Measurements from ENCODE around the gene ARL10.

Gene ARL10

GRCh38 chr5:176382721-176383120 is 17.4 kb downstream of the ARL10 start:
- H3K27ac ChIP-seq (ENCODE audit: low read depth, low read length), result no peak overlapping the region
- no peaks in the 10 kb centered on the region for H3K79me2 ChIP-seq (ENCODE audit: control insufficient read depth, insufficient read depth, low read length, poor library complexity)
- no peak overlapping the region for H4K8ac ChIP-seq (ENCODE audit: low read depth, low read length)
- H2AFZ ChIP-seq (ENCODE audit: insufficient read depth, low read length, poor library complexity), result no peak overlapping the region
- no peak overlapping the region for H3K4ac ChIP-seq (ENCODE audit: low read depth, low read length)
- H4K91ac ChIP-seq (ENCODE audit: low read depth, low read length), result no peak overlapping the region
- H3K4me1 ChIP-seq (ENCODE audit: control insufficient read depth in 1 of 2, insufficient read depth in 2 of 2, low read length in 2 of 2), result peaks cover 0 to 5% of the 10 kb centered on the region in 2 experiments
- no peak overlapping the region for H2AK5ac ChIP-seq (ENCODE audit: low read length)
- H3K4me3 ChIP-seq (ENCODE audit: low read depth, low read length), result no peak overlapping the region
- H3K18ac ChIP-seq (ENCODE audit: low read length), result no peak overlapping the region
- peaks cover 32 to 42% of the 10 kb centered on the region in 2 experiments for H3K36me3 ChIP-seq (ENCODE audit: control insufficient read depth in 1 of 2, insufficient read depth in 2 of 2, low read length in 2 of 2)
- H3K27me3 ChIP-seq (ENCODE audit: insufficient read depth, low read length), result no peaks in the 10 kb centered on the region
- no peaks in the 10 kb centered on the region for H3K79me1 ChIP-seq (ENCODE audit: low read length)
- WGBS (ENCODE audit: extremely low coverage, insufficient coverage, insufficient read length), result no CpG with 5 or more reads among the region's 3 CpGs
- H2BK12ac ChIP-seq (ENCODE audit: low read length), result no peak overlapping the region
- no peak overlapping the region for H3K23ac ChIP-seq (ENCODE audit: low read length)
- no peak overlapping the region for H2BK120ac ChIP-seq (ENCODE audit: insufficient read depth, low read length, poor library complexity)
- no peak for DNase-seq
- no peak overlapping the region for H2BK5ac ChIP-seq (ENCODE audit: low read depth, low read length, poor library complexity)
- H4K12ac ChIP-seq (ENCODE audit: low read depth, low read length), result no peak overlapping the region
- no peak overlapping the region for H3K9ac ChIP-seq (ENCODE audit: low read length)
- peaks cover 5% of the 10 kb centered on the region for H3K9me3 ChIP-seq (ENCODE audit: insufficient read depth, low read depth, low read length)
- no peak overlapping the region for H3K4me2 ChIP-seq (ENCODE audit: low read length)
- no peak overlapping the region for H3K14ac ChIP-seq (ENCODE audit: low read length)

GRCh38 chr5:176383248-176383905 is 18.1 kb downstream of the ARL10 start:
- H3K4me2 ChIP-seq (ENCODE audit: low read length), result no peak overlapping the region
- H3K23ac ChIP-seq (ENCODE audit: low read length), result no peak overlapping the region
- no peak overlapping the region for H2AK5ac ChIP-seq (ENCODE audit: low read length)
- no peak overlapping the region for H2AFZ ChIP-seq (ENCODE audit: insufficient read depth, low read length, poor library complexity)
- peaks cover 0 to 5% of the 10 kb centered on the region in 2 experiments for H3K4me1 ChIP-seq (ENCODE audit: control insufficient read depth in 1 of 2, insufficient read depth in 2 of 2, low read length in 2 of 2)
- H3K18ac ChIP-seq (ENCODE audit: low read length), result no peak overlapping the region
- H3K4me3 ChIP-seq (ENCODE audit: low read depth, low read length), result no peak overlapping the region
- no peak overlapping the region for H2BK12ac ChIP-seq (ENCODE audit: low read length)
- no peak overlapping the region for H3K4ac ChIP-seq (ENCODE audit: low read depth, low read length)
- H3K79me2 ChIP-seq (ENCODE audit: control insufficient read depth, insufficient read depth, low read length, poor library complexity), result peaks cover 5% of the 10 kb centered on the region
- peaks cover 4% of the 10 kb centered on the region for H3K79me1 ChIP-seq (ENCODE audit: low read length)
- no peak overlapping the region for H2BK5ac ChIP-seq (ENCODE audit: low read depth, low read length, poor library complexity)
- WGBS (ENCODE audit: extremely low coverage, insufficient coverage, insufficient read length), result no CpG with 5 or more reads among the region's 15 CpGs
- peaks cover 32 to 42% of the 10 kb centered on the region in 2 experiments for H3K36me3 ChIP-seq (ENCODE audit: control insufficient read depth in 1 of 2, insufficient read depth in 2 of 2, low read length in 2 of 2)
- H3K9ac ChIP-seq (ENCODE audit: low read length), result no peak overlapping the region
- H3K27ac ChIP-seq (ENCODE audit: low read depth, low read length), result no peak overlapping the region
- peaks cover 5% of the 10 kb centered on the region for H3K9me3 ChIP-seq (ENCODE audit: insufficient read depth, low read depth, low read length)
- H3K14ac ChIP-seq (ENCODE audit: low read length), result no peak overlapping the region
- no peak overlapping the region for H4K12ac ChIP-seq (ENCODE audit: low read depth, low read length)
- H4K8ac ChIP-seq (ENCODE audit: low read depth, low read length), result no peak overlapping the region
- no peak overlapping the region for H2BK120ac ChIP-seq (ENCODE audit: insufficient read depth, low read length, poor library complexity)
- no peak for DNase-seq
- no peaks in the 10 kb centered on the region for H3K27me3 ChIP-seq (ENCODE audit: insufficient read depth, low read length)
- no peak overlapping the region for H4K91ac ChIP-seq (ENCODE audit: low read depth, low read length)

DNA sequence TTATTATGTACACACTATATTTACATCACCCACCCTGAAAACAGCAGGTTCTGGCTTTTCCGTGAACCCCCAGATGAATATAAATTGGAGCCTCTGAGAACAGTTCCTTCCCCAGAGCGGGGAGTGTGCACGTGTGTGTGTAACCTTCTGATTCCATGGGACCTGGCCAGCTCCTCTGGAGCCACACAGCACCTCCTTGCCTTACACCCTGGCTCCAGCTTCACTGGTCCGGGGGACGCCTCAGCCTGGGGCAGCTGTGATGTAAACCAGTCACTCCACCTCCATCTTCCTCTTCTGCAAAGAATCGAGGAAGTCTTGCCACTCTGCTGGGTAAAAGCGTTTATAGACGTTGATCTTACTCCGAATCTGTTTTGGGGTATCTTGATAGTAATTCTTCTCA is 18.7 kb downstream of the ARL10 start:
- H3K4me1 ChIP-seq (ENCODE audit: control insufficient read depth in 1 of 2, insufficient read depth in 2 of 2, low read length in 2 of 2), result peaks cover 0 to 5% of the 10 kb centered on the region in 2 experiments
- no peak overlapping the region for H2BK120ac ChIP-seq (ENCODE audit: insufficient read depth, low read length, poor library complexity)
- WGBS (ENCODE audit: extremely low coverage, insufficient coverage, insufficient read length), result no CpG with 5 or more reads among the region's 9 CpGs
- H3K9me3 ChIP-seq (ENCODE audit: insufficient read depth, low read depth, low read length), result peaks cover 5% of the 10 kb centered on the region
- H3K79me2 ChIP-seq (ENCODE audit: control insufficient read depth, insufficient read depth, low read length, poor library complexity), result peaks cover 7% of the 10 kb centered on the region
- H4K91ac ChIP-seq (ENCODE audit: low read depth, low read length), result no peak overlapping the region
- H2BK12ac ChIP-seq (ENCODE audit: low read length), result no peak overlapping the region
- H2BK5ac ChIP-seq (ENCODE audit: low read depth, low read length, poor library complexity), result no peak overlapping the region
- H3K4ac ChIP-seq (ENCODE audit: low read depth, low read length), result no peak overlapping the region
- H3K18ac ChIP-seq (ENCODE audit: low read length), result no peak overlapping the region
- no peaks in the 10 kb centered on the region for H3K27me3 ChIP-seq (ENCODE audit: insufficient read depth, low read length)
- H3K14ac ChIP-seq (ENCODE audit: low read length), result no peak overlapping the region
- no peak overlapping the region for H3K9ac ChIP-seq (ENCODE audit: low read length)
- H3K23ac ChIP-seq (ENCODE audit: low read length), result no peak overlapping the region
- no peak overlapping the region for H4K12ac ChIP-seq (ENCODE audit: low read depth, low read length)
- H3K4me2 ChIP-seq (ENCODE audit: low read length), result no peak overlapping the region
- H2AK5ac ChIP-seq (ENCODE audit: low read length), result no peak overlapping the region
- H3K4me3 ChIP-seq (ENCODE audit: low read depth, low read length), result no peak overlapping the region
- DNase-seq, result no peak
- H3K79me1 ChIP-seq (ENCODE audit: low read length), result peaks cover 7% of the 10 kb centered on the region
- peaks cover 32 to 42% of the 10 kb centered on the region in 2 experiments for H3K36me3 ChIP-seq (ENCODE audit: control insufficient read depth in 1 of 2, insufficient read depth in 2 of 2, low read length in 2 of 2)
- no peak overlapping the region for H3K27ac ChIP-seq (ENCODE audit: low read depth, low read length)
- no peak overlapping the region for H2AFZ ChIP-seq (ENCODE audit: insufficient read depth, low read length, poor library complexity)
- H4K8ac ChIP-seq (ENCODE audit: low read depth, low read length), result no peak overlapping the region

DNA sequence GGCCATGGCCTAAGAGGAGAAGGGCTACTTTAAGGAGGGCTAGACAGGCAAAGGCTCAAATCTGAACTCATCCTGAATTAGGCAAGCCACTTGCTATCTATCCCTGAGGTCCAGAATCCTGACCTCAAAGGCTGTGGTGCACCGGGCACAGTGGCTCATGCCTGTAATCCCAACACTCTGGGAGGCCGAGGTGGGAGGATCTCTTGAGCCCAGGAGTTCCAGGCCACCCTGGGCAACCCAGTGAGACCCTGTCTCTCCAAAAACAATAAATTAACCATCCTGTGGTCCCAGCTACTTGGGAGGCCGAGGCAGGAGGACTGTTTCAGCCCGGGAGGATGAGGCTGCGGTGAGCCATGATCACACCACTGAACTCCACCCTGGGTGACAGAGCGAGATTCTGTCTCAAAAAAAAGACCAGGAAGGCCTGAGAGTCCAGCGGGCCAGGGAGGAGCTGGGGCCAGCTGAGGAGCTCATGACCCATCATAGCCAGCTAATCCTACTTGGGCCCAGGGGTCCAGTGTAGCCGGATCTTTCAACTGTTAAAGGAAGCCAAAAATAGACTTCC is 19.2 kb downstream of the ARL10 start:
- Histone ChIP-seq H3K36me3 (ENCODE audit: control insufficient read depth in 1 of 2, insufficient read depth in 2 of 2, low read length in 2 of 2) (peaks cover 32 to 42% of the 10 kb centered on the region in 2 experiments), H4K12ac (ENCODE audit: low read depth, low read length) (no peak overlapping the region), H3K4me2 (ENCODE audit: low read length) (no peak overlapping the region), H3K4me1 (ENCODE audit: control insufficient read depth in 1 of 2, insufficient read depth in 2 of 2, low read length in 2 of 2) (peaks cover 0 to 5% of the 10 kb centered on the region in 2 experiments), H3K14ac (ENCODE audit: low read length) (no peak overlapping the region), H3K27ac (ENCODE audit: low read depth, low read length) (no peak overlapping the region), H2AK5ac (ENCODE audit: low read length) (no peak overlapping the region), H3K27me3 (ENCODE audit: insufficient read depth, low read length) (no peaks in the 10 kb centered on the region), H2BK5ac (ENCODE audit: low read depth, low read length, poor library complexity) (no peak overlapping the region), H2AFZ (ENCODE audit: insufficient read depth, low read length, poor library complexity) (no peak overlapping the region), H2BK120ac (ENCODE audit: insufficient read depth, low read length, poor library complexity) (no peak overlapping the region), H3K23ac (ENCODE audit: low read length) (no peak overlapping the region), H4K91ac (ENCODE audit: low read depth, low read length) (no peak overlapping the region), H3K18ac (ENCODE audit: low read length) (no peak overlapping the region), H4K8ac (ENCODE audit: low read depth, low read length) (no peak overlapping the region), H2BK12ac (ENCODE audit: low read length) (no peak overlapping the region), H3K4ac (ENCODE audit: low read depth, low read length) (no peak overlapping the region), H3K9me3 (ENCODE audit: insufficient read depth, low read depth, low read length) (peaks cover 5% of the 10 kb centered on the region), H3K9ac (ENCODE audit: low read length) (no peak overlapping the region), H3K79me1 (ENCODE audit: low read length) (peaks cover 9% of the 10 kb centered on the region), H3K4me3 (ENCODE audit: low read depth, low read length) (no peak overlapping the region), H3K79me2 (ENCODE audit: control insufficient read depth, insufficient read depth, low read length, poor library complexity) (peaks cover 11% of the 10 kb centered on the region)
- DNase-seq, result no peak
- no CpG with 5 or more reads among the region's 8 CpGs for WGBS (ENCODE audit: extremely low coverage, insufficient coverage, insufficient read length)

Data from trophoblast cell (in vitro differentiated cells and primary cell).